K562 (cell line): Measurements from ENCODE around the gene SEC22A.

ENCODE experiments used
- CREB1 ChIP-seq, 2 experiments: sonication (generic) in 1 of 2; formaldehyde crosslinking in 1 of 2; IDR thresholded peaks; 2 replicates each; pipeline versions ENCODE4 v1.6.1 to v1.8.0; 2012 to 2022; ENCODE audit warnings: inconsistent platforms in 1 of 2, mild to moderate bottlenecking in 1 of 2, missing genetic modification reagents in 1 of 2, moderate library complexity in 1 of 2
- EZH2 ChIP-seq: IDR thresholded peaks from 2 replicates; pipeline ENCODE4 v1.6.1; 2012; ENCODE audit warnings: low read depth, mild to moderate bottlenecking, inconsistent platforms, low read length, borderline replicate concordance
- FOXK2 ChIP-seq, 2 experiments: fragments of 450-650 bp; IDR thresholded peaks in 1 of 2; conservative IDR thresholded peaks in 1 of 2; 2 replicates each; pipeline ENCODE4 v1.6.1; 2016; ENCODE audit warnings: low read depth in 2 of 2, mild to moderate bottlenecking in 1 of 2
- TAF1 ChIP-seq: IDR thresholded peaks from 2 replicates; pipeline ENCODE4 v1.6.1; 2011; ENCODE audit warnings: mild to moderate bottlenecking, low read length, moderate library complexity; ENCODE audit not compliant: insufficient read depth, control insufficient read depth, severe bottlenecking; ENCODE audit errors: extremely low read depth
- TF ChIP-seq, protein P1 (sequence below), 3 experiments: IDR thresholded peaks in 2 of 3; conservative IDR thresholded peaks in 1 of 3; 2 replicates each; pipeline ENCODE4 v1.5.1; 2011 to 2012; ENCODE audit warnings: low read length in 3 of 3, mild to moderate bottlenecking in 3 of 3, control low read depth in 2 of 3, improper control_type of control experiment in 1 of 3, inconsistent platforms in 1 of 3, low read depth in 1 of 3, mixed read lengths in 1 of 3, moderate library complexity in 1 of 3; ENCODE audit not compliant: insufficient read depth in 2 of 3
- TF ChIP-seq, protein P2 (sequence below): sonication (generic); formaldehyde crosslinking; IDR thresholded peaks from 2 replicates; pipeline ENCODE4 v1.8.0; 2022; ENCODE audit warnings: missing genetic modification reagents, mild to moderate bottlenecking, borderline replicate concordance
- TF ChIP-seq, protein P3 (sequence below): fragments of 250-450 bp; sonication (Bioruptor Pico); IDR thresholded peaks from 2 replicates; pipeline ENCODE4 v1.8.0; 2021; ENCODE audit warnings: moderate library complexity, mild to moderate bottlenecking, inconsistent platforms
- TF ChIP-seq, protein P4 (sequence below): fragments of 450-650 bp; IDR thresholded peaks from 2 replicates; pipeline ENCODE4 v1.6.1; 2016

DNA sequence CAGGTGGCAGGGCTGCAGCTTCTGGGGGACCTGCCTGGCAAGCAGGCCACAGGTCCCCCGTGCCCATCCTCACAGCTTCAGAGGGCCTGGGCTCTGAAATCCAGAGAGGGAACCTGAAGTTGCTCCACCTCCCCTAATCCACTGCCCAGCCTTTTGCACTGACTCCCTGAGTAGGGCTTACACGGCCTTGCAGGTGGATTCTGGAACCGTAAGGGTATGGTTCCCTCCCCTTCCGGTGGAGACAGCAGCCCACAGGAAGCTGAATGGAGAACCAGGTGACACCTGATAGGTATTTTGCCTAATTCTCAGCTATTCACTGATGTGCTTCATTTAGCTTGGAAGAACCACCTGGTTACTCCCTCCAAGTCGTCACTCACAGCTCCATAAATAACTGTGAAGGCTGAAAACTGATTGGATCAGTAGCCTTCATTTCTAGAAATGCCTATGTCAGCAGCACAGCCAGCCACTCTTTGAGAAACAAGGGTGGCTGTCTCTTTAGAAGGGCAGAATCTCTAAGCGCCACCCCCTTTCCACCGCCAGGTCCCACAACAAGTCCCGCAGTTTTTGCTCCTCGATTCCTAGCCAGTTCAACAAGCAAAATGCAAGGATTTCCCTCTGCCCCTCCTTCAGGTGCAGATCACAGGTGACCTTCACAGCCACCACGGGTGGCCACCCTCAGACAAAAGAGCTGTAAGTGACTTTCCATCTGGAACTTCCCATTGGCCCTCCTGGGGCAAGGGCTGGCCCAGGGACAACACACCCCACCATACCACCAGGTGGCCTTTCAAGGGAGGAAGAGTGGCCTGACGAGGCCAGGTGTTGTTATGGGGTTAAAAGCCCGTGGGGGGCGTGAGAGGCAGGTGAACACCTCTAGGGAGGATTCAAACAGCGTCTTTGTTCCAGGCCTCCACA is 112.9 kb downstream of the SEC22A start:
- TF ChIP-seq, protein P1, sequence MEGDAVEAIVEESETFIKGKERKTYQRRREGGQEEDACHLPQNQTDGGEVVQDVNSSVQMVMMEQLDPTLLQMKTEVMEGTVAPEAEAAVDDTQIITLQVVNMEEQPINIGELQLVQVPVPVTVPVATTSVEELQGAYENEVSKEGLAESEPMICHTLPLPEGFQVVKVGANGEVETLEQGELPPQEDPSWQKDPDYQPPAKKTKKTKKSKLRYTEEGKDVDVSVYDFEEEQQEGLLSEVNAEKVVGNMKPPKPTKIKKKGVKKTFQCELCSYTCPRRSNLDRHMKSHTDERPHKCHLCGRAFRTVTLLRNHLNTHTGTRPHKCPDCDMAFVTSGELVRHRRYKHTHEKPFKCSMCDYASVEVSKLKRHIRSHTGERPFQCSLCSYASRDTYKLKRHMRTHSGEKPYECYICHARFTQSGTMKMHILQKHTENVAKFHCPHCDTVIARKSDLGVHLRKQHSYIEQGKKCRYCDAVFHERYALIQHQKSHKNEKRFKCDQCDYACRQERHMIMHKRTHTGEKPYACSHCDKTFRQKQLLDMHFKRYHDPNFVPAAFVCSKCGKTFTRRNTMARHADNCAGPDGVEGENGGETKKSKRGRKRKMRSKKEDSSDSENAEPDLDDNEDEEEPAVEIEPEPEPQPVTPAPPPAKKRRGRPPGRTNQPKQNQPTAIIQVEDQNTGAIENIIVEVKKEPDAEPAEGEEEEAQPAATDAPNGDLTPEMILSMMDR (IDR thresholded peaks at IDR 0.05 in 2 of 3, conservative IDR thresholded peaks at IDR 0.05 in 1 of 3; ENCODE audit: insufficient read depth in 2 of 3, low read depth in 1 of 3, low read length in 3 of 3), result no peak
- TF ChIP-seq TAF1, result no peak
- no peak for TF ChIP-seq EZH2
- TF ChIP-seq, protein P2, sequence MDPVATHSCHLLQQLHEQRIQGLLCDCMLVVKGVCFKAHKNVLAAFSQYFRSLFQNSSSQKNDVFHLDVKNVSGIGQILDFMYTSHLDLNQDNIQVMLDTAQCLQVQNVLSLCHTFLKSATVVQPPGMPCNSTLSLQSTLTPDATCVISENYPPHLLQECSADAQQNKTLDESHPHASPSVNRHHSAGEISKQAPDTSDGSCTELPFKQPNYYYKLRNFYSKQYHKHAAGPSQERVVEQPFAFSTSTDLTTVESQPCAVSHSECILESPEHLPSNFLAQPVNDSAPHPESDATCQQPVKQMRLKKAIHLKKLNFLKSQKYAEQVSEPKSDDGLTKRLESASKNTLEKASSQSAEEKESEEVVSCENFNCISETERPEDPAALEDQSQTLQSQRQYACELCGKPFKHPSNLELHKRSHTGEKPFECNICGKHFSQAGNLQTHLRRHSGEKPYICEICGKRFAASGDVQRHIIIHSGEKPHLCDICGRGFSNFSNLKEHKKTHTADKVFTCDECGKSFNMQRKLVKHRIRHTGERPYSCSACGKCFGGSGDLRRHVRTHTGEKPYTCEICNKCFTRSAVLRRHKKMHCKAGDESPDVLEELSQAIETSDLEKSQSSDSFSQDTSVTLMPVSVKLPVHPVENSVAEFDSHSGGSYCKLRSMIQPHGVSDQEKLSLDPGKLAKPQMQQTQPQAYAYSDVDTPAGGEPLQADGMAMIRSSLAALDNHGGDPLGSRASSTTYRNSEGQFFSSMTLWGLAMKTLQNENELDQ (CRISPR knock-in tag), result no peak
- TF ChIP-seq, protein P3, sequence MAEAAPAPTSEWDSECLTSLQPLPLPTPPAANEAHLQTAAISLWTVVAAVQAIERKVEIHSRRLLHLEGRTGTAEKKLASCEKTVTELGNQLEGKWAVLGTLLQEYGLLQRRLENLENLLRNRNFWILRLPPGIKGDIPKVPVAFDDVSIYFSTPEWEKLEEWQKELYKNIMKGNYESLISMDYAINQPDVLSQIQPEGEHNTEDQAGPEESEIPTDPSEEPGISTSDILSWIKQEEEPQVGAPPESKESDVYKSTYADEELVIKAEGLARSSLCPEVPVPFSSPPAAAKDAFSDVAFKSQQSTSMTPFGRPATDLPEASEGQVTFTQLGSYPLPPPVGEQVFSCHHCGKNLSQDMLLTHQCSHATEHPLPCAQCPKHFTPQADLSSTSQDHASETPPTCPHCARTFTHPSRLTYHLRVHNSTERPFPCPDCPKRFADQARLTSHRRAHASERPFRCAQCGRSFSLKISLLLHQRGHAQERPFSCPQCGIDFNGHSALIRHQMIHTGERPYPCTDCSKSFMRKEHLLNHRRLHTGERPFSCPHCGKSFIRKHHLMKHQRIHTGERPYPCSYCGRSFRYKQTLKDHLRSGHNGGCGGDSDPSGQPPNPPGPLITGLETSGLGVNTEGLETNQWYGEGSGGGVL (CRISPR knock-in tag), result no peak
- TF ChIP-seq, protein P4, sequence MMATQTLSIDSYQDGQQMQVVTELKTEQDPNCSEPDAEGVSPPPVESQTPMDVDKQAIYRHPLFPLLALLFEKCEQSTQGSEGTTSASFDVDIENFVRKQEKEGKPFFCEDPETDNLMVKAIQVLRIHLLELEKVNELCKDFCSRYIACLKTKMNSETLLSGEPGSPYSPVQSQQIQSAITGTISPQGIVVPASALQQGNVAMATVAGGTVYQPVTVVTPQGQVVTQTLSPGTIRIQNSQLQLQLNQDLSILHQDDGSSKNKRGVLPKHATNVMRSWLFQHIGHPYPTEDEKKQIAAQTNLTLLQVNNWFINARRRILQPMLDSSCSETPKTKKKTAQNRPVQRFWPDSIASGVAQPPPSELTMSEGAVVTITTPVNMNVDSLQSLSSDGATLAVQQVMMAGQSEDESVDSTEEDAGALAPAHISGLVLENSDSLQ, result no peak
- no peak for TF ChIP-seq FOXK2 (conservative IDR thresholded peaks at IDR 0.05 in 1 of 2, IDR thresholded peaks at IDR 0.05 in 1 of 2; ENCODE audit: low read depth in 2 of 2)
- no peak for TF ChIP-seq CREB1 (IDR thresholded peaks at IDR 0.05)
- TF ChIP-seq CREB1 (CRISPR knock-in tag; IDR thresholded peaks at IDR 0.05), result no peak
